GM19035 (cell line): ENCODE results near the gene DENR.

ENCODE experiments used
- ATAC-seq: cut with Tn5 transposase; IDR thresholded peaks from one replicate; pipeline ENCODE4 v1.9.1; 2021; ENCODE audit not compliant: unreplicated experiment

Gene DENR

GRCh38 chr12:122819209-122819785 lies 66.7 kb downstream of the DENR start:
- no peak for ATAC-seq

DNA sequence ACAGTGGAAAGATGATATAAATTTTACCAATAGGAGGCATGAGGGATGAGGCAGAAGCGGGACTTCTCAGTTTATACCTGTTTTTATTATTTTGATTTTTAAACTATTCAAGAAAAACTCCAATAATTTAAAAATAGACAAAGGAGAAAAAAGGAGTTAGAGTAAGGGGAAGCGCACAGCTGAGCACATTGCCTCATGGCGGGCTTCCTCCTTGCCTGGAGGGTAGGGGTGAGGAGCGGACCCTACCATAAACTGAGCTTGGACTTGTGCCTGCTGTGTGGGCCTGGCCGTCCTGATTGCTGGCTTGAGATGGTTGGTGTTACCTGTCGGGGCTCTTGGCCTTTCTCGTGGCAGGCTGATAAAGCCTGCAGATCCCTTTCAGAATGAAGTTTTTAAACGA lies 67.5 kb downstream of the DENR start:
- ATAC-seq = no peak
